AG04449 (cell line): ENCODE measurements around the gene FGF3.

Experiments
- CTCF ChIA-PET: fragments of 350-600 bp; formaldehyde crosslinking; extraction: SDS; loops from one replicate; lab custom pipeline; 2021; ENCODE audit warnings: antibody characterized with exemption; lab: Yijun Ruan, JAX
- POLR2A ChIA-PET: fragments of 400-600, 350-600 bp; formaldehyde crosslinking; extraction: SDS; loops from one replicate; lab custom pipeline; 2020; ENCODE audit warnings: antibody characterized with exemption, inconsistent platforms; lab: Yijun Ruan, JAX
- DNase-seq: peaks from one replicate; pipeline ENCODE4 v3.0.0-alpha.2; 2010; ENCODE audit warnings: low read depth, low spot score
- H3K4me3 ChIP-seq: 2 replicates; pipeline ENCODE4 v1.5.1; 2011; ENCODE audit warnings: low read depth, mild to moderate bottlenecking, control low read depth, low read length
- TF ChIP-seq, protein P1 (sequence below): IDR thresholded peaks from one replicate; pipeline ENCODE4 v1.5.1; 2011; ENCODE audit warnings: mild to moderate bottlenecking, moderate library complexity, low read length, control low read depth, inconsistent platforms; ENCODE audit not compliant: insufficient read depth; ENCODE audit errors: missing control alignments

Gene FGF3

GRCh38 chr11:69803604-69804218, 15.5 kb downstream of the FGF3 start:
- POLR2A ChIA-PET, result no interaction called here
- CTCF ChIA-PET, result interaction anchor here (1.2 kb wide), 1 partner anchor 9 kb away, joined by 3 read pairs; no protein-coding TSS in a partner anchor
- DNase-seq, result no peak
- TF ChIP-seq, protein P1, sequence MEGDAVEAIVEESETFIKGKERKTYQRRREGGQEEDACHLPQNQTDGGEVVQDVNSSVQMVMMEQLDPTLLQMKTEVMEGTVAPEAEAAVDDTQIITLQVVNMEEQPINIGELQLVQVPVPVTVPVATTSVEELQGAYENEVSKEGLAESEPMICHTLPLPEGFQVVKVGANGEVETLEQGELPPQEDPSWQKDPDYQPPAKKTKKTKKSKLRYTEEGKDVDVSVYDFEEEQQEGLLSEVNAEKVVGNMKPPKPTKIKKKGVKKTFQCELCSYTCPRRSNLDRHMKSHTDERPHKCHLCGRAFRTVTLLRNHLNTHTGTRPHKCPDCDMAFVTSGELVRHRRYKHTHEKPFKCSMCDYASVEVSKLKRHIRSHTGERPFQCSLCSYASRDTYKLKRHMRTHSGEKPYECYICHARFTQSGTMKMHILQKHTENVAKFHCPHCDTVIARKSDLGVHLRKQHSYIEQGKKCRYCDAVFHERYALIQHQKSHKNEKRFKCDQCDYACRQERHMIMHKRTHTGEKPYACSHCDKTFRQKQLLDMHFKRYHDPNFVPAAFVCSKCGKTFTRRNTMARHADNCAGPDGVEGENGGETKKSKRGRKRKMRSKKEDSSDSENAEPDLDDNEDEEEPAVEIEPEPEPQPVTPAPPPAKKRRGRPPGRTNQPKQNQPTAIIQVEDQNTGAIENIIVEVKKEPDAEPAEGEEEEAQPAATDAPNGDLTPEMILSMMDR, result no peak
- no peak overlapping the region for H3K4me3 ChIP-seq

DNA sequence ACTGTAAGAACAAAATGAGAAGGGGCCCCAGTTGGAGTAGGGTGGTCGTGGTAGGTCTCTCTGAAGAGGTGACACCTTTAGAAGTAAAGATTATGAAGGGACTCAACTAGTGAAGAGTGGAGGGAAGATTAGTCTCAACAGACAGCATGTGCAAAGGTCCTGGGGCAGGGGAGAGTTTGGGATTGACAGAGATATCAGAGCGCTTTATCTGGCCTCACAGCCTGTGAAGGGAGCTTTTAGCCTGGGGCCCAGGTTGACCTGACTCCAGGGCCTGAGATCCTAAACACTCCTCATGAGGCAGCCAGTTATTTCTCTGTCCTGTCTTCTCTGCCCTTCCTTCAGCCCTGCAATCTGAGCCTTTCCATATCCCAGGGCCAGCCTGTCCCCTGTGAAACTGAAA, 16.2 kb downstream of the FGF3 start:
- H3K4me3 ChIP-seq, result no peak overlapping the region
- TF ChIP-seq, protein P1, result no peak
- ChIA-PET CTCF (no interaction called here), POLR2A (no interaction called here)
- DNase-seq, result no peak

GRCh38 chr11:69802590-69802989, 16.6 kb downstream of the FGF3 start:
- CTCF ChIA-PET, result no interaction called here
- H3K4me3 ChIP-seq, result no peak overlapping the region
- POLR2A ChIA-PET, result no interaction called here
- TF ChIP-seq, protein P1, result no peak
- no peak for DNase-seq

GRCh38 chr11:69801513-69802335, 17.5 kb downstream of the FGF3 start:
- no peak overlapping the region for H3K4me3 ChIP-seq
- POLR2A ChIA-PET, result no interaction called here
- no peak for DNase-seq
- TF ChIP-seq, protein P1, result peak; percentile 78
- CTCF ChIA-PET, result interaction anchor here (0.7 to 1.2 kb wide), 3 partner anchors 56 to 116 kb away, joined by 3 to 4 read pairs (median 3); no protein-coding TSS in a partner anchor

DNA sequence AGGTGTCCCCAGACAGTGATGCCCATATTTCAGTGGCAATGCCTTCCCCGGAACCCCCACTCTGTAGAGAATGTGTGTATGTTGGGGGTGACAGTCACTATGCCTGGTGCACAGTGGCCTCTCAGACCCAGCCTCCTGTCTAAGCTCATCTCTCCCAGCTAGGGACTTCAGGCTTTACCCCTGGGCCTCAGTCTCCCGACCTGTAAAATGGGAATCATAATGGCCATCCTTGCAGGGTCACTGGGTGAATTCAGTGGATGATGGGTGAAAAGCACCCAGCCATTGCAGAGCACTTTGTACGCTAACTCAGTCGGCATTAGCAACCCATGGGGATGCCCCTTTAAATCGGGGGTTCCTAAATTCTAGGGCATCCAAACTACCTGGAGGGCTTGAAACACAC, 18.9 kb downstream of the FGF3 start:
- POLR2A ChIA-PET, result no interaction called here
- CTCF ChIA-PET, result interaction anchor here (3.0 kb wide), 1 partner anchor 116 kb away, joined by 8 read pairs; no protein-coding TSS in a partner anchor
- DNase-seq, result no peak
- no peak overlapping the region for H3K4me3 ChIP-seq
- TF ChIP-seq, protein P1, result no peak

GRCh38 chr11:69799582-69799981, 19.6 kb downstream of the FGF3 start:
- POLR2A ChIA-PET, result no interaction called here
- TF ChIP-seq, protein P1, result no peak
- CTCF ChIA-PET, result interaction anchor here (3.0 kb wide), 1 partner anchor 115 kb away, joined by 8 read pairs; no protein-coding TSS in a partner anchor
- DNase-seq, result no peak
- no peak overlapping the region for H3K4me3 ChIP-seq
